H9 (cell line): ENCODE results near the gene FOXF1. TPM values are rescaled to one million over a fixed set of nuclear protein-coding genes. Genes with fewer than 3 reads are reported as not detected.

ENCODE experiments used
- DNase-seq: peaks from one replicate; pipeline ENCODE4 v3.0.0-alpha.2; 2017
- H2AFZ ChIP-seq: one replicate; pipeline ENCODE4 v1.6.1; 2013; ENCODE audit warnings: mild to moderate bottlenecking, low read length, control low read depth, moderate library complexity
- H2AK5ac ChIP-seq: 2 replicates; pipeline ENCODE4 v1.6.1; 2013; ENCODE audit warnings: low read length, control low read depth, mixed read lengths; ENCODE audit not compliant: insufficient read length
- H2BK120ac ChIP-seq: one replicate; pipeline ENCODE4 v1.6.1; 2013; ENCODE audit warnings: low read depth, mild to moderate bottlenecking, low read length, control low read depth, inconsistent platforms; ENCODE audit not compliant: poor library complexity, severe bottlenecking
- H2BK12ac ChIP-seq: 2 replicates; pipeline ENCODE4 v1.6.1; 2013; ENCODE audit warnings: low read length, control low read depth, mixed read lengths, low read depth; ENCODE audit not compliant: insufficient read length
- H2BK15ac ChIP-seq: 2 replicates; pipeline ENCODE4 v1.6.1; 2013; ENCODE audit warnings: low read depth, low read length, control low read depth
- H2BK20ac ChIP-seq: one replicate; pipeline ENCODE4 v1.6.1; 2013; ENCODE audit warnings: low read depth, mild to moderate bottlenecking, low read length, control low read depth, inconsistent platforms; ENCODE audit not compliant: poor library complexity, severe bottlenecking
- H2BK5ac ChIP-seq: 2 replicates; pipeline ENCODE4 v1.6.1; 2013; ENCODE audit warnings: low read length, control low read depth, mixed read lengths; ENCODE audit not compliant: insufficient read length
- H3K14ac ChIP-seq: 2 replicates; pipeline ENCODE4 v1.6.1; 2013; ENCODE audit warnings: low read length, control low read depth; ENCODE audit not compliant: insufficient read depth
- H3K18ac ChIP-seq: 2 replicates; pipeline ENCODE4 v1.6.1; 2013; ENCODE audit warnings: low read depth, mild to moderate bottlenecking, mixed read lengths, low read length, control low read depth; ENCODE audit not compliant: insufficient read length
- H3K23ac ChIP-seq: 2 replicates; pipeline ENCODE4 v1.6.1; 2013; ENCODE audit warnings: low read length, control low read depth, mixed read lengths, low read depth; ENCODE audit not compliant: insufficient read length
- H3K23me2 ChIP-seq: 2 replicates; pipeline ENCODE4 v1.6.1; 2013; ENCODE audit warnings: low read depth, mild to moderate bottlenecking, mixed read lengths, low read length, control low read depth; ENCODE audit not compliant: insufficient read length, poor library complexity, severe bottlenecking
- H3K27ac ChIP-seq: 2 replicates; pipeline ENCODE4 v1.5.1; 2013; ENCODE audit warnings: low read length, control low read depth, mixed read lengths, low read depth; ENCODE audit not compliant: insufficient read length
- H3K27me3 ChIP-seq: 2 replicates; pipeline ENCODE4 v1.6.1; 2013; ENCODE audit warnings: low read length, control low read depth, inconsistent platforms; ENCODE audit not compliant: insufficient read depth
- H3K4ac ChIP-seq: 2 replicates; pipeline ENCODE4 v1.6.1; 2013; ENCODE audit warnings: low read depth, mild to moderate bottlenecking, control low read depth, inconsistent platforms, low read length, moderate library complexity
- H3K4me1 ChIP-seq: 2 replicates; pipeline ENCODE4 v1.6.1; 2013; ENCODE audit warnings: low read length, control low read depth, inconsistent platforms; ENCODE audit not compliant: insufficient read depth
- H3K4me2 ChIP-seq: 2 replicates; pipeline ENCODE4 v1.6.1; 2013; ENCODE audit warnings: low read length, control low read depth, mixed read lengths; ENCODE audit not compliant: insufficient read length, insufficient read depth
- H3K56ac ChIP-seq: 2 replicates; pipeline ENCODE4 v1.6.1; 2013; ENCODE audit warnings: low read depth, mild to moderate bottlenecking, mixed read lengths, low read length, control low read depth; ENCODE audit not compliant: insufficient read length
- H3K79me1 ChIP-seq: 2 replicates; pipeline ENCODE4 v1.6.1; 2013; ENCODE audit warnings: low read depth, mild to moderate bottlenecking, moderate library complexity, low read length, control low read depth, inconsistent platforms; ENCODE audit not compliant: insufficient read depth, poor library complexity, severe bottlenecking
- H3K79me2 ChIP-seq: 2 replicates; pipeline ENCODE4 v1.6.1; 2013; ENCODE audit warnings: low read length, control low read depth, inconsistent platforms; ENCODE audit not compliant: insufficient read depth
- H3K9ac ChIP-seq: 2 replicates; pipeline ENCODE4 v1.6.1; 2013; ENCODE audit warnings: low read length, control low read depth, mixed read lengths; ENCODE audit not compliant: insufficient read length; ENCODE audit errors: extremely low read depth
- H3K9me3 ChIP-seq: one replicate; pipeline ENCODE4 v1.6.1; 2013; ENCODE audit warnings: low read depth, low read length, inconsistent platforms; ENCODE audit not compliant: control insufficient read depth
- H3T11ph ChIP-seq: one replicate; pipeline ENCODE4 v1.6.1; 2013; ENCODE audit warnings: mild to moderate bottlenecking, low read length, control low read depth, inconsistent platforms
- H4K20me1 ChIP-seq: one replicate; pipeline ENCODE4 v1.6.1; 2013; ENCODE audit not compliant: control insufficient read depth, insufficient read length, insufficient read depth
- H4K5ac ChIP-seq: 2 replicates; pipeline ENCODE4 v1.6.1; 2013; ENCODE audit warnings: low read depth, mild to moderate bottlenecking, mixed read lengths, low read length, control low read depth; ENCODE audit not compliant: insufficient read length
- H4K8ac ChIP-seq: replicated peaks from 2 replicates; pipeline ENCODE4 v1.6.1; 2013; ENCODE audit warnings: low read length, control low read depth, mixed read lengths, low read depth; ENCODE audit not compliant: insufficient read length
- H4K91ac ChIP-seq: 2 replicates; pipeline ENCODE4 v1.6.1; 2013; ENCODE audit warnings: low read depth, mild to moderate bottlenecking, moderate library complexity, mixed read lengths, low read length, control low read depth; ENCODE audit not compliant: insufficient read length
- H3K27ac Mint-ChIP-seq, 3 experiments: 2 replicates in 2 of 3; 3 replicates in 1 of 3; pipeline ENCODE4 v1.8.0; 2020 to 2021; ENCODE audit warnings: mixed read lengths in 3 of 3, mild to moderate bottlenecking in 1 of 3, moderate library complexity in 1 of 3
- H3K27me3 Mint-ChIP-seq: 2 replicates; pipeline ENCODE4 v1.8.0; 2021; ENCODE audit warnings: low read depth, mild to moderate bottlenecking, moderate library complexity, mixed read lengths
- H3K36me3 Mint-ChIP-seq, 3 experiments: 2 replicates in 2 of 3; 3 replicates in 1 of 3; pipeline ENCODE4 v1.8.0; 2020 to 2021; ENCODE audit warnings: low read depth in 3 of 3, mixed read lengths in 3 of 3; ENCODE audit not compliant: insufficient read depth in 1 of 3
- H3K4me1 Mint-ChIP-seq, 2 experiments: 2 replicates each; pipeline ENCODE4 v1.8.0; 2020; ENCODE audit warnings: mixed read lengths in 2 of 2
- H3K4me3 Mint-ChIP-seq, 2 experiments: 2 replicates in 1 of 2; 3 replicates in 1 of 2; pipeline ENCODE4 v1.8.0; 2020 to 2021; ENCODE audit warnings: mild to moderate bottlenecking in 2 of 2, mixed read lengths in 2 of 2, moderate library complexity in 1 of 2
- H3K9me3 Mint-ChIP-seq, 2 experiments: 2 replicates in 1 of 2; 3 replicates in 1 of 2; pipeline ENCODE4 v1.8.0; 2020; ENCODE audit warnings: mild to moderate bottlenecking in 2 of 2, mixed read lengths in 2 of 2, moderate library complexity in 1 of 2
- WGBS: extraction: QIAGEN DNeasy Blood & Tissue Kit; methylation state at CpG from one replicate; pipeline ENCODE4 v1.1.7; 2013; ENCODE audit warnings: missing lambda C conversion rate, low lambda C conversion rate, mixed read lengths; ENCODE audit not compliant: insufficient read length; ENCODE audit errors: extremely low coverage; 5-methylcytosine and 5-hydroxymethylcytosine counted together
- total RNA-seq: library from RNA; stranded (reverse); gene quantifications from 2 replicates; pipeline ENCODE4 v1.2.1, GENCODE V29; 2021
- TF ChIP-seq, protein P1 (sequence below): fragments of 200-600 bp; sonication (generic); conservative IDR thresholded peaks from 3 replicates; pipeline ENCODE4 v1.8.0; 2021; ENCODE audit warnings: antibody characterized with exemption, mild to moderate bottlenecking

Gene FOXF1
- total RNA-seq, 1 experiment from 2014 or later = not detected

DNA sequence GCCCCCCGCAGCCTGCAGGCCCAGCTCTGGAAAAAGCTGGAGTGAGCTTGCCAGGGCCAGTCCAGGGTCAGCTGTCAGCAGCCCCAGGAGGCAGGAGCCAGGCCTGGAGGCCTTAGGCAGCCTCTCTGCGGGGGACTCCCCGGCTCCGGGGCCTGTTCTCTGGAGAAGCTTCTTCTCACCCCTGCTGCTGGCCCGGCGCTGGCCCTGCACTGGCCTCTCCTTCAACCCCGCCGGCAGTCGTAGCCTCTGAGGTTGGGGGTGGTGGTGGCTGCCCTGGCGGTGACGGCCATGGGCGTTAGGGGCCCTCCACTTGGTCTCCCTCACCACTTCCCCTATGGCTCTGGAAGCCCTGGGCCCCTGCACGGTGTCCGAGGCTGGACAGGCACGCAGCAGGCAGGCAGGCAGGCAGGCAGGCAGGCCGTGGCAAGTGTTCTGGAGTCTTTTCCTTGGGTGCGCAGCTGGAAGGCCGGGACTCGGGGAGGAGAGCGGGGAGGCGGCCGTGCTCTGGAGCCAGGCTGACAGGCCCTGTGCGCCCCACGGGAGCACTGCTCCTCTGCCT is 2.1 kb downstream of the FOXF1 start:
- Histone ChIP-seq H3K4me1 (no peaks in the 10 kb centered on the region), H3K14ac (no peak overlapping the region; the same call in 1 of the 2 replicates), H2AFZ (no peak overlapping the region), H3K9ac (no peak overlapping the region), H2BK15ac (no peak overlapping the region), H3K9me3 (no peaks in the 10 kb centered on the region), H4K5ac (no peak overlapping the region), H3K23me2 (peaks cover 12% of the 10 kb centered on the region), H2AK5ac (no peak overlapping the region), H3K79me2 (no peaks in the 10 kb centered on the region), H4K8ac (no peak overlapping the region), H2BK12ac (no peak overlapping the region), H2BK5ac (no peak overlapping the region), H3K18ac (no peak overlapping the region), H3K23ac (no peak overlapping the region), H3K27ac (no peak overlapping the region), H3K4ac (no peak overlapping the region), H3K56ac (no peak overlapping the region), H3T11ph (no peak overlapping the region), H2BK20ac (no peak overlapping the region), H3K27me3 (peaks cover 94% of the 10 kb centered on the region), H3K79me1 (no peaks in the 10 kb centered on the region), H3K4me2 (no peak overlapping the region), H2BK120ac (no peak overlapping the region), H4K20me1 (no peaks in the 10 kb centered on the region), H4K91ac (no peak overlapping the region)
- Mint-ChIP-seq H3K27me3 (peaks cover 99% of the 10 kb centered on the region), H3K9me3 (peaks cover 4 to 14% of the 10 kb centered on the region in 2 experiments; a peak in 3 of 5 replicates), H3K36me3 (0 out of 7 replicates have a peak, but pooled peaks cover 0 to 2% (median 0%) of the 10 kb centered on the region in 3 experiments), H3K4me1 (peaks cover 22 to 53% of the 10 kb centered on the region in 2 experiments), H3K4me3 (no peak overlapping the region), H3K27ac (no peak overlapping the region)
- WGBS = no CpG with 5 or more reads among the region's 24 CpGs
- peak; percentile 57 for DNase-seq
- TF ChIP-seq, protein P1, sequence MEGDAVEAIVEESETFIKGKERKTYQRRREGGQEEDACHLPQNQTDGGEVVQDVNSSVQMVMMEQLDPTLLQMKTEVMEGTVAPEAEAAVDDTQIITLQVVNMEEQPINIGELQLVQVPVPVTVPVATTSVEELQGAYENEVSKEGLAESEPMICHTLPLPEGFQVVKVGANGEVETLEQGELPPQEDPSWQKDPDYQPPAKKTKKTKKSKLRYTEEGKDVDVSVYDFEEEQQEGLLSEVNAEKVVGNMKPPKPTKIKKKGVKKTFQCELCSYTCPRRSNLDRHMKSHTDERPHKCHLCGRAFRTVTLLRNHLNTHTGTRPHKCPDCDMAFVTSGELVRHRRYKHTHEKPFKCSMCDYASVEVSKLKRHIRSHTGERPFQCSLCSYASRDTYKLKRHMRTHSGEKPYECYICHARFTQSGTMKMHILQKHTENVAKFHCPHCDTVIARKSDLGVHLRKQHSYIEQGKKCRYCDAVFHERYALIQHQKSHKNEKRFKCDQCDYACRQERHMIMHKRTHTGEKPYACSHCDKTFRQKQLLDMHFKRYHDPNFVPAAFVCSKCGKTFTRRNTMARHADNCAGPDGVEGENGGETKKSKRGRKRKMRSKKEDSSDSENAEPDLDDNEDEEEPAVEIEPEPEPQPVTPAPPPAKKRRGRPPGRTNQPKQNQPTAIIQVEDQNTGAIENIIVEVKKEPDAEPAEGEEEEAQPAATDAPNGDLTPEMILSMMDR = no peak
